CD4-positive, alpha-beta T cell treated with Interleukin-15 for 4 hours (primary cell): Measurements from ENCODE around the gene YES1.

Source experiments
- DNase-seq: peaks from one replicate; pipeline ENCODE4 v3.0.0-alpha.2; 2020; ENCODE audit warnings: low spot score

Gene YES1

GRCh38 chr18:811892-812375 is at the start of gene YES1:
Gene YES1 (minus strand): TSS chr18:812242. CDS start chr18:756827, 55,415 bp downstream.
- no peak for DNase-seq

GRCh38 chr18:857986-858385 is 45.9 kb upstream of the YES1 start:
- no peak for DNase-seq

GRCh38 chr18:853471-853870 is 41.4 kb upstream of the YES1 start:
- no peak for DNase-seq

- no peak for DNase-seq
These were observed 38.9 kb upstream of the YES1 start for GRCh38 chr18:850960-851359.

GRCh38 chr18:849021-849420 is 37.0 kb upstream of the YES1 start:
- DNase-seq = no peak

GRCh38 chr18:848062-848861 is 36.2 kb upstream of the YES1 start:
- no peak for DNase-seq

GRCh38 chr18:845152-845819 is 33.2 kb upstream of the YES1 start:
- DNase-seq = no peak

- DNase-seq = no peak
These were observed 29.8 kb upstream of the YES1 start for GRCh38 chr18:841647-842370.

GRCh38 chr18:840516-840915 is 28.5 kb upstream of the YES1 start:
- DNase-seq = no peak

GRCh38 chr18:840023-840408 is 28.0 kb upstream of the YES1 start:
- no peak for DNase-seq

GRCh38 chr18:839224-840022 is 27.4 kb upstream of the YES1 start:
- peak; percentile 84 for DNase-seq

GRCh38 chr18:837922-838321 is 25.9 kb upstream of the YES1 start:
- DNase-seq = no peak

GRCh38 chr18:834082-834720 is 22.2 kb upstream of the YES1 start:
- DNase-seq = no peak

GRCh38 chr18:833197-833596 is 21.2 kb upstream of the YES1 start:
- DNase-seq = no peak

- DNase-seq = no peak
These were observed 20.1 kb upstream of the YES1 start for GRCh38 chr18:832085-832681.

- peak; percentile 46 for DNase-seq
These were observed 18.4 kb upstream of the YES1 start for GRCh38 chr18:830315-830901.

- no peak for DNase-seq
These were observed 17.4 kb upstream of the YES1 start for GRCh38 chr18:829432-829831.

- no peak for DNase-seq
These were observed 15.1 kb upstream of the YES1 start for GRCh38 chr18:827093-827677.

GRCh38 chr18:825891-826585 is 14.0 kb upstream of the YES1 start:
- no peak for DNase-seq

GRCh38 chr18:824179-824578 is 12.1 kb upstream of the YES1 start:
- no peak for DNase-seq
